ENCODE measurements around the gene EIPR1.
A peak's percentile ranks its signal among the peaks of the same experiment; 100 is the strongest.

Gene EIPR1

GRCh38 chr2:3307901-3308300 lies 69.7 kb downstream of the EIPR1 start:
- Histone ChIP-seq H4K91ac (ENCODE audit: low read length) (no peak overlapping the region), H3K4me2 (ENCODE audit: low read length, poor library complexity, severe bottlenecking) (no peak overlapping the region), H3K9ac (ENCODE audit: low read length) (no peak overlapping the region), H3K79me1 (replicated peaks; ENCODE audit: low read length, poor library complexity, severe bottlenecking) (peaks cover 37% of the 10 kb centered on the region), H2BK5ac (ENCODE audit: low read depth, low read length, poor library complexity, severe bottlenecking) (no peak overlapping the region), H3K18ac (ENCODE audit: low read depth in 1 of 2, low read length in 2 of 2) (no peak overlapping the region), H3K36me3 (ENCODE audit: control insufficient read depth in 1 of 2, insufficient read depth in 2 of 2, low read depth in 1 of 2, low read length in 2 of 2) (peaks cover 0 to 8% of the 10 kb centered on the region in 2 experiments), H3K27me3 (ENCODE audit: control insufficient read depth in 1 of 2, insufficient read depth in 1 of 2, low read length in 2 of 2) (no peaks in the 10 kb centered on the region), H2AFZ (ENCODE audit: low read depth, low read length) (no peak overlapping the region), H3K27ac (ENCODE audit: low read length, poor library complexity, severe bottlenecking) (no peak overlapping the region), H2BK12ac (ENCODE audit: low read length in 2 of 2) (no peak overlapping the region), H2BK120ac (ENCODE audit: low read depth, low read length) (no peak overlapping the region), H3K4me1 (ENCODE audit: control insufficient read depth, insufficient read depth, low read depth, low read length) (peaks cover 9% of the 10 kb centered on the region), H3K14ac (ENCODE audit: low read length in 2 of 2) (no peak overlapping the region), H2BK15ac (ENCODE audit: low read depth, poor library complexity, severe bottlenecking) (no peak overlapping the region), H2AK5ac (ENCODE audit: low read length, severe bottlenecking) (no peak overlapping the region), H3K9me3 (ENCODE audit: control insufficient read depth, low read length) (no peaks in the 10 kb centered on the region), H3K4ac (ENCODE audit: low read depth in 1 of 2, low read length in 2 of 2) (no peak overlapping the region), H3K23ac (ENCODE audit: low read length in 2 of 2) (no peak overlapping the region), H4K8ac (ENCODE audit: low read length) (no peak overlapping the region), H3K4me3 (ENCODE audit: insufficient read depth in 1 of 2, low read depth in 1 of 2, low read length in 2 of 2) (no peak overlapping the region)
- DNase-seq: no peak
- 89% methylated on average over 9 of the region's 9 CpGs for WGBS

- WGBS: 99% methylated on average over 9 of the region's 9 CpGs
Observed at GRCh38 chr2:3307236-3307635, 70.4 kb downstream of the EIPR1 start.

GRCh38 chr2:3305952-3306351 lies 71.7 kb downstream of the EIPR1 start:
- no peak overlapping the region for H2AFZ ChIP-seq (ENCODE audit: low read depth, low read length)
- no peak overlapping the region for H3K23ac ChIP-seq (ENCODE audit: low read length in 2 of 2)
- no peak overlapping the region for H2BK5ac ChIP-seq (ENCODE audit: low read depth, low read length, poor library complexity, severe bottlenecking)
- peaks cover 0 to 16% of the 10 kb centered on the region in 2 experiments for H3K36me3 ChIP-seq (ENCODE audit: control insufficient read depth in 1 of 2, insufficient read depth in 2 of 2, low read depth in 1 of 2, low read length in 2 of 2)
- no peak overlapping the region for H3K4ac ChIP-seq (ENCODE audit: low read depth in 1 of 2, low read length in 2 of 2)
- H3K9me3 ChIP-seq (ENCODE audit: control insufficient read depth, low read length): no peaks in the 10 kb centered on the region
- H3K14ac ChIP-seq (ENCODE audit: low read length in 2 of 2): no peak overlapping the region
- no peak overlapping the region for H3K27ac ChIP-seq (ENCODE audit: low read length, poor library complexity, severe bottlenecking)
- H4K8ac ChIP-seq (ENCODE audit: low read length): no peak overlapping the region
- no peak overlapping the region for H2AK5ac ChIP-seq (ENCODE audit: low read length, severe bottlenecking)
- H3K18ac ChIP-seq (ENCODE audit: low read depth in 1 of 2, low read length in 2 of 2): no peak overlapping the region
- DNase-seq: no peak
- H3K79me1 ChIP-seq (replicated peaks; ENCODE audit: low read length, poor library complexity, severe bottlenecking): peaks cover 33% of the 10 kb centered on the region
- 93% methylated on average over 7 of the region's 12 CpGs for WGBS
- no peak overlapping the region for H2BK120ac ChIP-seq (ENCODE audit: low read depth, low read length)
- no peak overlapping the region for H2BK12ac ChIP-seq (ENCODE audit: low read length in 2 of 2)
- H2BK15ac ChIP-seq (ENCODE audit: low read depth, poor library complexity, severe bottlenecking): no peak overlapping the region
- no peaks in the 10 kb centered on the region for H3K27me3 ChIP-seq (ENCODE audit: control insufficient read depth in 1 of 2, insufficient read depth in 1 of 2, low read length in 2 of 2)
- H4K91ac ChIP-seq (ENCODE audit: low read length): no peak overlapping the region
- H3K9ac ChIP-seq (ENCODE audit: low read length): no peak overlapping the region
- no peak overlapping the region for H3K4me3 ChIP-seq (ENCODE audit: insufficient read depth in 1 of 2, low read depth in 1 of 2, low read length in 2 of 2)
- no peak overlapping the region for H3K4me2 ChIP-seq (ENCODE audit: low read length, poor library complexity, severe bottlenecking)
- H3K4me1 ChIP-seq (ENCODE audit: control insufficient read depth, insufficient read depth, low read depth, low read length): peaks cover 11% of the 10 kb centered on the region

More at GRCh38 chr2:3307236-3307635, 70.4 kb downstream of the EIPR1 start:
- Histone ChIP-seq H3K4me3 (ENCODE audit: insufficient read depth in 1 of 2, low read depth in 1 of 2, low read length in 2 of 2) (no peak overlapping the region), H3K79me1 (replicated peaks; ENCODE audit: low read length, poor library complexity, severe bottlenecking) (peaks cover 38% of the 10 kb centered on the region), H3K4ac (ENCODE audit: low read depth in 1 of 2, low read length in 2 of 2) (no peak overlapping the region), H2BK12ac (ENCODE audit: low read length in 2 of 2) (no peak overlapping the region), H2BK120ac (ENCODE audit: low read depth, low read length) (no peak overlapping the region), H3K27me3 (ENCODE audit: control insufficient read depth in 1 of 2, insufficient read depth in 1 of 2, low read length in 2 of 2) (no peaks in the 10 kb centered on the region), H3K4me2 (ENCODE audit: low read length, poor library complexity, severe bottlenecking) (no peak overlapping the region), H4K8ac (ENCODE audit: low read length) (peak overlapping the region; percentile 27), H2BK15ac (ENCODE audit: low read depth, poor library complexity, severe bottlenecking) (no peak overlapping the region), H2BK5ac (ENCODE audit: low read depth, low read length, poor library complexity, severe bottlenecking) (no peak overlapping the region), H3K9ac (ENCODE audit: low read length) (no peak overlapping the region), H2AFZ (ENCODE audit: low read depth, low read length) (no peak overlapping the region), H3K4me1 (ENCODE audit: control insufficient read depth, insufficient read depth, low read depth, low read length) (peaks cover 13% of the 10 kb centered on the region), H3K27ac (ENCODE audit: low read length, poor library complexity, severe bottlenecking) (no peak overlapping the region), H4K91ac (ENCODE audit: low read length) (no peak overlapping the region), H3K9me3 (ENCODE audit: control insufficient read depth, low read length) (no peaks in the 10 kb centered on the region), H3K23ac (ENCODE audit: low read length in 2 of 2) (no peak overlapping the region), H3K18ac (ENCODE audit: low read depth in 1 of 2, low read length in 2 of 2) (no peak overlapping the region), H3K36me3 (ENCODE audit: control insufficient read depth in 1 of 2, insufficient read depth in 2 of 2, low read depth in 1 of 2, low read length in 2 of 2) (peaks cover 0 to 14% of the 10 kb centered on the region in 2 experiments), H2AK5ac (ENCODE audit: low read length, severe bottlenecking) (no peak overlapping the region), H3K14ac (ENCODE audit: low read length in 2 of 2) (no peak overlapping the region)
- DNase-seq: no peak

- Histone ChIP-seq H3K4me1 (ENCODE audit: control insufficient read depth, insufficient read depth, low read depth, low read length) (peaks cover 11% of the 10 kb centered on the region), H3K79me1 (replicated peaks; ENCODE audit: low read length, poor library complexity, severe bottlenecking) (peaks cover 33% of the 10 kb centered on the region), H3K4ac (ENCODE audit: low read depth in 1 of 2, low read length in 2 of 2) (no peak overlapping the region), H4K91ac (ENCODE audit: low read length) (no peak overlapping the region), H3K9ac (ENCODE audit: low read length) (no peak overlapping the region), H3K27me3 (ENCODE audit: control insufficient read depth in 1 of 2, insufficient read depth in 1 of 2, low read length in 2 of 2) (no peaks in the 10 kb centered on the region), H2BK15ac (ENCODE audit: low read depth, poor library complexity, severe bottlenecking) (no peak overlapping the region), H2BK12ac (ENCODE audit: low read length in 2 of 2) (no peak overlapping the region), H3K9me3 (ENCODE audit: control insufficient read depth, low read length) (no peaks in the 10 kb centered on the region), H3K14ac (ENCODE audit: low read length in 2 of 2) (peak overlapping the region in 1 of 2 experiments; percentile 24), H3K36me3 (ENCODE audit: control insufficient read depth in 1 of 2, insufficient read depth in 2 of 2, low read depth in 1 of 2, low read length in 2 of 2) (peaks cover 0 to 16% of the 10 kb centered on the region in 2 experiments), H3K23ac (ENCODE audit: low read length in 2 of 2) (no peak overlapping the region), H4K8ac (ENCODE audit: low read length) (no peak overlapping the region), H3K4me3 (ENCODE audit: insufficient read depth in 1 of 2, low read depth in 1 of 2, low read length in 2 of 2) (no peak overlapping the region), H3K18ac (ENCODE audit: low read depth in 1 of 2, low read length in 2 of 2) (no peak overlapping the region), H3K27ac (ENCODE audit: low read length, poor library complexity, severe bottlenecking) (no peak overlapping the region), H2AK5ac (ENCODE audit: low read length, severe bottlenecking) (no peak overlapping the region), H3K4me2 (ENCODE audit: low read length, poor library complexity, severe bottlenecking) (no peak overlapping the region), H2BK5ac (ENCODE audit: low read depth, low read length, poor library complexity, severe bottlenecking) (no peak overlapping the region), H2BK120ac (ENCODE audit: low read depth, low read length) (no peak overlapping the region), H2AFZ (ENCODE audit: low read depth, low read length) (no peak overlapping the region)
- no peak for DNase-seq
- WGBS: 95% methylated on average over 9 of the region's 9 CpGs
Observed at GRCh38 chr2:3305431-3305830, 72.2 kb downstream of the EIPR1 start.
